ENCODE measurements around the gene HPX. TPM values are rescaled to one million over a fixed set of nuclear protein-coding genes. Genes with fewer than 3 reads are reported as not detected.
A peak's percentile ranks its signal among the peaks of the same experiment; 100 is the strongest.

The HPX gene, protein sequence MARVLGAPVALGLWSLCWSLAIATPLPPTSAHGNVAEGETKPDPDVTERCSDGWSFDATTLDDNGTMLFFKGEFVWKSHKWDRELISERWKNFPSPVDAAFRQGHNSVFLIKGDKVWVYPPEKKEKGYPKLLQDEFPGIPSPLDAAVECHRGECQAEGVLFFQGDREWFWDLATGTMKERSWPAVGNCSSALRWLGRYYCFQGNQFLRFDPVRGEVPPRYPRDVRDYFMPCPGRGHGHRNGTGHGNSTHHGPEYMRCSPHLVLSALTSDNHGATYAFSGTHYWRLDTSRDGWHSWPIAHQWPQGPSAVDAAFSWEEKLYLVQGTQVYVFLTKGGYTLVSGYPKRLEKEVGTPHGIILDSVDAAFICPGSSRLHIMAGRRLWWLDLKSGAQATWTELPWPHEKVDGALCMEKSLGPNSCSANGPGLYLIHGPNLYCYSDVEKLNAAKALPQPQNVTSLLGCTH
- total RNA-seq: 1 to 10 TPM; 1.2 to 1.7 TPM
- long read RNA-seq, donor 1: 0 reads
- long read RNA-seq, donor 2: 0 reads

DNA sequence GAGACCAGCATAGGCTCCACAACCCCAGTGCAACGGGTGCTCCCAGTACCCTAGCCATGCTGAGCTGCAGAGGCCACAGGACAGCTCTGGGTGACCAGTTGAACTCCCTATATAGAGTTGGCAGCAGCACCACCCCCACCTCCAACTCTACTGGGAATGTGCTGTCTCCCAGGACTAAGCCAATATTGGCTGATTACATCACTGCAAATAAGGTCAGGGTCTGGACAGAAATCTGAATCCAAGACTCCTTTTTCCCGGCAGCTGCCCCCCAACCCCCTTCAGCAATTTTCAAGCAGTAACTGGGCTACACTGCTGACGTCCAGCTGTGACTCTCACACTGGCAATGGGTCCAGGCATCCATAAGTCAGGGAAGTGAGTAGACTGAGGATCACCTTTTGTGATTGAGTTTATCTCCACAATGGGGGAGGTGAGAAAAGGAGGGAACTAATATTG is at the start of gene HPX:
HPX (minus strand) TSS at position 82 of the 453 bp plus-strand sequence; CDS start at position 58, 24 bp downstream.
- intact Hi-C loops (cut with DNase I): no loop called here
- DNase-seq (ENCODE audit: low spot score): no peak

DNA sequence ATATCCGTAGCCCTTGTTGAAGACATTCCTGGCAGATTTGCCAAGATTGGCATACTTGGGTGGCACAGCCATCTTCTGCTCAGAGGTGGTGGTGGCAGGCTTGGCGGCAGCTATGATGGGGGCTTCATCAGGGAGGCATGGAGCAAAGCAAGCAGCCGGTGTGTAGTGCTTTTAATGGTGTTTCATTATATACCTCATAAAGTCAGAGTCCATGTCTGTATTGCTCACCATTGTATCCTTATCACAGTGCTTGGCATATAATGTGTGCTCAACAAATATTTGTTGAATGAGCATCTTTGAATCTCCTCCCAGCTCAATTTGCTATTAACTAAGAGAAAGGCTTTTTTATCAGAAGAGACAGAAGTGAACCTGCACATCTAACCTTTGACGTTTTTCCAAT is 48.5 kb upstream of the HPX start:
- intact Hi-C loops (cut with DNase I): no loop called here
- no peak for DNase-seq (ENCODE audit: low spot score)

DNA sequence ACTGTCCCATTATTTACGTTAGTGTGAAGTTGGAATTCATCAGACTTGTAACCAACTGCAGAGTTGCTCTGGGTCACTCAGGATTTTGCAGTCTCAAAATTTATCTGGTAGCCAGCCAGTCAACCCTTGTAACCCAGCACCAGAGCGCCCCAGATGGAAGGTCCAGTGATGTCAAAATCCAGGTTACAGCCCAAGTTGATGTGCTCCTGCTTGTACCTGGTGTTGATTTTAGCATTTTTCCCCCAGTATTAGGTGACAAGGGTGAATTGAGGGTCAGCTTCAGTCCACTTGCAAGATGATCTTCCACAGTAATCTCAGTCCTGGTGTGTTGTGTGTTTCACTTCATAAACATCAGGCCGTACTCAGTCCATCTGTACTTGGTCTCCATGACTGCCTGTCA is 48.0 kb upstream of the HPX start:
- DNase-seq (ENCODE audit: low spot score): no peak
- intact Hi-C loops (cut with DNase I): no loop called here

DNA sequence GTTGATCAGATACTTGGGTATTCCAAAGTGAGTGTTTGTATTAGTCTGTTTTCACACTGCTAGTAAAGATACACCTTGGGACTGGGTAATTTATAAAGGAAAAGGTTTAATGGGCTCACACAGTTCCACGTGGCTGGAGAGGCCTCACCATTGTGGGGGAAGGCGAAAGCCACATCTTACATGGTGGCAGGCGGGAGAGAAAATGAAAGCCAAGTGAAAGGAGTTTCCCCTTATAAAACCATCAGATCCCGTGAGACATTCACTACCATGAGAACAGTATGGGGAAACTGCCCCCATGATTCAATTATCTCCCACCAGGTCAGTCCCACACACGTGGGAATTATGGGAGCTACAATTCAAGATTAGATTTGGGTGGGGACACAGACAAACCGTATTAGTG is 47.6 kb upstream of the HPX start:
- intact Hi-C loops (cut with DNase I): no loop called here
- no peak for DNase-seq (ENCODE audit: low spot score)

DNA sequence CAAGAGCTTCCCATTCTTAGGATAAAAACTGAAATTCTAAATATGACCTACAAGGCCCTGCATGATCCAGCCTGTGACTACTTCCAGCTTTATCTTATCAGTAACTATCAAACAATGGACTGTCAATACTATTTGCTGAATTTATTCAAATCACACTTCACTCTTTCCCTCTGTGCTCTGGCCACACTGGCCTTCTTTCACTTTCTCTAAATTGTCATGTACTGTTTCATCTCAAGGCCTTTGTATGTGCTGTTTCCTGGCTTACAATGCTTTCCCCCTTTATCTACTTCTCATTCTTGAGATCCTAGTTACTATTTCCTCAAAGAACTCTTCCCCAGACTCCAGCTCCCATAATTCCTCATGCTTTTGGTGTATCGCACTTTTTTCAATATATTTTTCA is 46.2 kb upstream of the HPX start:
- DNase-seq (ENCODE audit: low spot score): no peak
- intact Hi-C loops (cut with DNase I): no loop called here

DNA sequence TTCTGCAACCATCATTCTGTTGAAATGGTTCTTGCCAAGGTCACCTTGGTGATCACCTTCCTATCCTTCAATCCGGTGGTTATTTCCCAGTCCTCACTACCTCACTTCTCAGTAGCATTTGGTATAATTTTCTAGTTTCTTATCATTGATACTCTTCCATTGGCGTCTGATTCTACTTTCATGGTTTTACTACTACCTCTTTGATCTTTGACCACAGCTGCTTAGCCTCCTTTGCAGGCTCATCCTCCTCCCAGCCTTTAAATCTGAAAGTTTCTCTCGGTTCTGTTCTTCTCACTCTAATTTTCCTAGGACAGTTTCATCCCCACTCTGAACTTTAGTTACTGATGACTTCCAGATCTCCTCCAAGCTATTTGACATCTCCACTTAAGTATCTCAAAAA is 45.5 kb upstream of the HPX start:
- DNase-seq (ENCODE audit: low spot score): no peak
- intact Hi-C loops (cut with DNase I): no loop called here

DNA sequence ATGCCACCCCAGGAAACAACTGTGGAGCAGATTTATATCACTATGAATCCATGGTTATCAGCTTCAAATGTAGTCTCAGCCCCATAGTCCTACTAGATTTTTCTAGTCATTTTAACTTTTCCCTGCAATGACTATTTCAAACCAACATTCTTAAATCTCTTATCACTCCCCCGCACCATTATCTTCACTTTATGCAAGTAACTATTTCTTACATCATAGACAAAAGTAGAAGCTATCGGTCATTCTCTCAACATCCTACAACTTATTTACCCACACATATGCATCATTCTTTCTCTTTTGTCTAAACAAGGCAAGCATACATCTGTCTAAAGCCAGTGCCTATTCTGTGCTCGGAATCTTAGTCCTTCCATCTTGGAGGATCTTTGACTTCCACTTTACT is 44.9 kb upstream of the HPX start:
- no peak for DNase-seq (ENCODE audit: low spot score)
- intact Hi-C loops (cut with DNase I): no loop called here

DNA sequence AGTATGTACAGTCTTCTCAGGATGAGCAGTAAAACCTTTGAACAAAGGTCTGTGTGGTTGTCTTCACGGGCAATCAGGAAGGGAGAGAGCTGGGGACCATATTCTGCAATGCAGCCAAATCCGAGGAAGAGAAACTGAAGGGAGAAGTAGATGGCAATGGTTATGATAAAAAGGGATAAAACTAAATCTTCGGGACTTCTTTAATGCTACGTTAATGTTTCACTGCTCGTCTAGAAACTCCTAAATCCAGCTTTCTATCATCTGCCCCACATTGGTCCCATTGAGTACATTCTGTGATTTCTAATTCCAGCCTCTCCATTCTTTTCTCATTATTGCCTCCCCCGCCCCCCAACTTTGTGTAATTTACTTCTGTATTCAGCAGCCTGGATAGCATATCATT is 42.2 kb upstream of the HPX start:
- intact Hi-C loops (cut with DNase I): no loop called here
- DNase-seq (ENCODE audit: low spot score): no peak

DNA sequence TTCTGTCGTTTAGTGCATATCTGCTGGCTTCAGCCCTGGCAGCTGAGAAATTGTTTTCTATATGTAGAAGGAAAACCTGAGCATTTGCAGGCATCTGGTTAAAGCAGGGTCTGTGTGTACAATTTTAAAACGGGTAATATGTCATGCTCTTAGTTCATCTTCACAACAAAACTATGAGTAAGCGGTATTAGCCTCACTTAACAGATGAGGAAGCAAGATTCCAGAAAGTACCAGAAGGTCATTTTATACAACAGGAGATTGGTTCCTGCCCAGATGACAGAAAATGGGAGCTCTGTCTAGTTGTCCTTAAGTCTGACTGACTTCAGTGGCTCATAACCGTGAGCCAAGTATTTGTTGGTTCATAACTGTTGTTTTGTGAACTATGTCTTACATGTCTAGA is 41.7 kb upstream of the HPX start:
- intact Hi-C loops (cut with DNase I): no loop called here
- no peak for DNase-seq (ENCODE audit: low spot score)

DNA sequence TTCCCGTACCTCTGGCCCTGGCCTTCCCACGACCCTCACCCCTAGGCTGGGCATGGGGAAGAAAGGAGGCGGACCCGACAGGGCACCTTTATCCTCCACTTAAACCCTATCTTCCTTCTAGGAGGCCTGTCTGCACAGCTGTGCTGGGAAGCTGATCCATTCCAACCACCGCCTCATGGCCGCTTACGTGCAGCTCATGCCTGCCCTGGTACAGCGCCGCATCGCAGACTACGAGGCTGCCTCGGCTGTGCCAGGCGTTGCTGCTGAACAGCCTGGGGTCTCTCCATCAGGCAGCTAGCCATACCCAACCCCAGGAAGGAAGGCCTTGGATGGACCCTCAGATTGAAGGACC is 41.1 kb upstream of the HPX start:
- intact Hi-C loops (cut with DNase I): no loop called here

DNA sequence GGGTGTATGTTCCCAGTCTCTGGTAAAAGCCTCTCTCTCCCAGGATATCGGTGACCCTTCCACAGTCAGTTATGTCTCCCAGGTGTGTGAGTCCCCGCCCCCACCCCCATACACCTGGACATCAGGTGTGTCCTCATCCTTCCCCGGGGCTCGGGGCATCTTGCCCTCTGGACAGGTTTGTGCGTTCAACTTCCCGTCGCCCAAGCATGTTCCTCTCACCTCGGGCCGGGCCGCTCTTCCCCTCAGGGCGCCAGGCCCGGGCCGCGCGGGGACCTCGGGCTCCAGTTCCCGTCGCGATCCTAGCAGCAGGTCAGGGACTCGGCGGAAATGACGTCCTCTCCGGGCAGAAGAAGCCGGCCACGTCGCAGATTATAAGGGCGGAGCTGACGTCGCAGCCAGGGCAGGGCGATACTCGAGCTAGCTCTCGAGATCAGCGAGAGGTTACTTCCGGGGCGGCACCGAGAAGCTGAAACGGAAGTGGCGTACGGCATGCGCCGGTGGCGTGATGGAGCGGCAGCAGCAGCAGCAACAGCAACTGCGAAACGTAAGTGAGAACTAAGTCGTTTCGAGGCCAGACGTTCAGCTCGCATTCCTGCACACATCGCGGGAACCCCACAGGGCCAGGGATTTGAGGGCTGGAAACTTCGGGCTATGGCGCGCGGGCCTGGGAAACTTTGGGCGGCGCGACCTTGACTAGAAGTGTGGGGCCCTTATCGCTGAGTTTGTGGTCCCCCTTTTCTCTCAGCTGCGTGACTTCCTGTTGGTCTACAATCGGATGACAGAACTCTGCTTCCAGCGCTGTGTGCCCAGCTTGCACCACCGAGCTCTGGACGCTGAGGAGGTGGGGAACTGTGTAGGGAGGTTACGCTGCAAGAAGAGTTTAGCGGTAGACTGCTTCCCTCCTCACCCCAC is 40.5 kb upstream of the HPX start, which contains the start of the genes ARFIP2 and TIMM10B:
ARFIP2 (minus strand) TSS at position 320 of the 912 bp plus-strand sequence. CDS start 910 bp downstream, outside the sequence.
TIMM10B (plus strand) TSS at position 490 of the 912 bp plus-strand sequence; CDS start at position 506, 16 bp downstream.
- intact Hi-C loops (cut with DNase I): no loop called here
- DNase-seq (ENCODE audit: low spot score): peak; percentile 100

More for the DNA sequence above, 41.1 kb upstream of the HPX start:
- no peak for DNase-seq (ENCODE audit: low spot score)

DNA sequence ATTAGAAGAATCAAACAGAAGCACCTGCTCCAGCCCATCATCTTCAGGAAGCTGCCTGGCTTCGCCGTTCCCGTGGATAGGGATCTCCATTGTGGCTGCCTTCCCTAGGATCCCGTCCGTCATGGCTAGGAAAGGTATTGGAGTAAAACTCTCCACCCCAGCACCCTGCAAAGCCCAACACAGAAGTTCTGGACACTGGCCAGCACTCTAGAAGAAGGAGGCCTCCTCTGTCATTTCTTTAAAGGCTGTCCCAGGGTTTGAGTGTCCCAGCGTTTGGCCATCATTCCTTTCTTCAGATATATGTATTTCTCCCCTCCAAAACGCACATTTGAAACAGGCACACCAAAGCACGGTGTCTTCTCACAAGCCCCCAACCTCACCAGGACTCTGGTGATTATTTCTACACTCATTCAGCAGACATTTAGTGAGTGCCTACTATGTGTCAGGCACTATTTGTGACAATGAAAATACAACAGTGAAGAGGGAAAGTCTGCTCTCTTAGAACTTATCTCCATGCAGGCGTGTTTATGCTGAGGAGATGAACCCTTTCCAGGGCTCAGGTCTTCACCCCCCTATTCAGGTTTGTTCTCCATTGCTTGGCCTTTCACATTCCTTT is 39.6 kb upstream of the HPX start:
- intact Hi-C loops (cut with DNase I): no loop called here
- no peak for DNase-seq (ENCODE audit: low spot score)

DNA sequence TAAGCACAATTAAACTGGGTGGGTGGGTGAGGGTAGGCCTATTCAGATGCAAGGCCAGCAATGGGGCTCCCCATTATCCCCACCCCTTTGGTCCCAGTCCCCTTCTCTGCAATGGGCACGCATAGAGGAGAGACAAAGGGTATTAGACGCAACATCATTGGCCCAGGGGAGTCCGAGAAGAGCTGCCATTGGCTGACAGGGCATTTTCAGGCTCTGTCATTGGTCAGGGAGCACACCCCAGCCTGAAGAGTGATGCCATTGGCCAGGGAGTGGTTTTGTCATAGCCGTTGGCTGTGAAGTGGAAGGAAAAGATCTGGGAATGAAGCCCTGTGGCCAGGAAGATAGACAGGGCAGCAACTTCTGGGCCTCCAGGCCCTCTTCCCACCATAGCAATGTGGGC is 35.8 kb upstream of the HPX start:
- intact Hi-C loops (cut with DNase I): no loop called here
- no peak for DNase-seq (ENCODE audit: low spot score)

DNA sequence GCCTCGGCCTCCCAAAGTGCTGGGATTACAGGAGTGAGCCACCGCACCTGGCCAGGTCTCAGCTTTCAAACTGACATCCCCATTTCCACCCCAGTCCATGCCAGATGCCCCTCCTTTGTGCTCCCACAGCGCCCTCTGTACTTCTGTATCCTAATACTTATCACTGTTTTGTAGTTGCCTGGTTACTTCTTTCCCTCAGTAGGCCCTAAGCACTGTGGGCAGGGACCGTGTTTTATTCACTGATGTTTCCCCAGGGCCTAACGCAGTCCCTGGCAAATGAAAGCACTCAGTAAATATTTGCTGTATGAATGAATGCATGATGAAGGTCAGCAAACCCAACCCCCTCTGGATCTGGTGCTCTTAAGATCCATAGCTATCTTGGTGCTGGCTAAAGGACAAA is 35.1 kb upstream of the HPX start:
- intact Hi-C loops (cut with DNase I): no loop called here

DNA sequence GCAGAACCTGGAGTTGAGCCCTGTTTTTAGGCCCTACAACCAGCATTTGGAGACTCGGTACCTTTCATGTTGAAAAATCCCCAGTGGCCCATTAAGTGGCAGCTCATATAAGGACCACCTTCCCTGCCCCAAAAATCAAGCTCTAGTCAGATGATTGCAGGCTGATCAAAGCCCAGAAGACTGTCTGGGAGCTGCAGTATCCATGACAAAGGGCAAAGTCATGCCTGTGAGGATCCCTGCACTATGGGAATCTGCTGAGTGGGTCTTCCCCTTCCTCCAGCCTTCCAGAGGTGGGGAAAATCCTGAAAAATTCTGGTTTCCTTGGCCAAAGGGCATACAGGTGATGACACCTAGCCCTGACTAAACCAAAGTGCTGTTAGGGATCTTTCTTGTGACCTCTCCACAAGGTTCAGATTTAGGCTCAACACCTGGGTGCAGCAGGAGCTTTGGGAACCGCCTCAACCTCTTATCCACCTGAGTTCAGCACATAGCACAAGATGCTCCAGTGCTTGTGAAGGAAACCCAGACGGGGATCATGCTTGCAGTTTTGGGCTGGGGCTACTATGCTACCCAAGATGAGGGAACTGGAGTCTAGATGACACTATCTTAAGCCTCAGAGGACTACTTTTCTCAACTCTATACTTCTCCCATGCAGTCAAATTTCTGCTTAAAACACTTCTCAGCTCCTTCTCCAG is 34.2 kb upstream of the HPX start:
- DNase-seq (ENCODE audit: low spot score): no peak
- intact Hi-C loops (cut with DNase I): no loop called here

More for the DNA sequence above, 35.1 kb upstream of the HPX start:
- no peak for DNase-seq (ENCODE audit: low spot score)

DNA sequence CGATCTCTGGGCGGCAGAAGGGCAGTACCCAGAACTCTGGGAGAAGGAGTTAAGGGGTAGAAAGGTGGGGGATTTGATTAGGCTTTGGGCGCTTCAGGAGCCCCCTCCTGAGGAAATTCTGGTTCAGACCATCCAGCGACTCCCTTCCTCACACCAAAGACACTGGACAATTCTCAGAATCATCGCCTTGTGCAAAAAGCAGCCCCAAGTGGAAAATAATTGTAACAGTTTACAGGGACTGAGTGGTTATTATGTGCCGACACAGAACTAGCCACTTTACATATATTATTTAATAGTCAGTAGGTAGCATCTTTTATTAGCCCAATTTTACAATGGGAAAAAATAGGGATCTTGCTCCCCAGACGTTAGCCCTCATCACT is 33.6 kb upstream of the HPX start:
- intact Hi-C loops (cut with DNase I): no loop called here
- no peak for DNase-seq (ENCODE audit: low spot score)

DNA sequence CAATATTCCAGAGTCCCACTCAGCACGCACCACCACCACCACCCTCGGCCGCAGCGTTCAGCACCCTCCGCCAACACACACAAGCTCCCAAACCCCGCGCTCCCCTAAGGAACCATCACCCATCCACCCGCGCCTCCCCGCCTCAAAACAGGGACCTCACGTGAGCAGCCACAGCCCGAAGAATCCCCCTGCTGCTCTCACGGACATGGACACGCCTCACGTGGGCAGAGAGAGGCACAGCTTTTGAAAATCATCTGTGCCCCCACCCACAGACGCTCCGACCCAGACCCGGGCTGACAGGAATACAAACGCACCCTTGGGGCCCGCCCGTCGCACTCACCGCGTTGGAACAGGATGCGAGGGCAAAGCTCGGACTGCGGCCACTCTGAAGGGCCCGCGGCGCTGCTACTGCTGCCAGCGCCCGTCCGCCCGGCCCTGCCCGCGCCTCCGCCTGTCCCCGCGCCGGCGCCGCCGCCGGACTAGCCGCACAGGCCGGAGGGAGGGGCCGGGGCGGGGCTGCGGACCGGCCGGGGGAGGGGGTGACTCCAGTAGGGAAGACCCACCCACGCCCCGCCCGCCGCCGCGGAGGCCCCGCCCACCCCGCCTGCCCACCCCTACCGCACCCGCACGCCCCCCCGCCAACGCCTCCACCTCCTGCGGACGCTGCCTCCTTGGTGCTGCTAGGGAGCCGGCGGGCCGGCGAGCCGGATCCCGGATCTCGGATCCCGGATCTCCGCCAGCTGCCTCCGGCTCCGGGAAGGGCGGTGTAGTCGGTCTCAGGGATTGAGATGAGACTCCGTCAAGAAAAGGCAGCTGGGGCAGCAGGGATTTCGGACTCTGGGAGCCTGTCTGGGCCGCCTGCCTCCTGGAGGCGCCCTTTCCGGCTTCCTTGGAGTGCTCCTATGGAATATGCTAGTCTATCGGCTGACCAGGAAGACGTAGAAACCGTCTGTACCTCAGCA is 32.9 kb upstream of the HPX start, which contains the start of gene TRIM3:
TRIM3 (minus strand) TSS at position 491 of the 962 bp plus-strand sequence. CDS start 8,246 bp downstream, outside the sequence.
- intact Hi-C loops (cut with DNase I): no loop called here
- DNase-seq (ENCODE audit: low spot score): peak; percentile 97

DNA sequence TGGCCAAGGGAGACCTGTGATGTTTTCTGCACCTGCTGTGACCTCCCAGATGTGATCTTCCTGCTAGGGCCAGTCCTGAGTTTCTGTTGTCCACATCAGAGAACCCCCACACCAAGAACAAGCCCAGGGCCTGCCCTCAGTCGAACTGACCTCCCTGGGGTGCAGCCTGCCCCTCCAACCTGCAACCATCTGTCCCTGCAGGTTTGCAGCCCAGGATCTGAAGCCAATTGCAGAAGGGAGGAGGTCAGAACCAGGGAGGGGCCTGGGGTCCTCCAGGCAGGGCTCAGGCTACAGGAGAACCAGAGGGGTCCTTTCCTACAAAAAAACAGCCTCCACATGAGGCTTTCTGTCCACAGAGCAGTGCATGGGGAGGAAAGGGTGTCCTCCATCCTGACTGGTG is 32.1 kb upstream of the HPX start:
- intact Hi-C loops (cut with DNase I): no loop called here
- DNase-seq (ENCODE audit: low spot score): no peak

Data from posterior vena cava (tissue), 2 donors.